HCT116 (cell line): ENCODE data around the gene PCDHGA4. TPM values are rescaled to one million over a fixed set of nuclear protein-coding genes. Genes with fewer than 3 reads are reported as not detected.

Experiments
- ATAC-seq: fragments of 200-7000 bp; cut with Tn5 transposase; 2 replicates; pipeline ENCODE4 v1.9.1; 2020; ENCODE audit warnings: mild to moderate bottlenecking, moderate library complexity
- BruUV-seq: library from RNA; stranded (reverse); fragments of 400-500 nt; replicated peaks from 2 replicates; lab custom pipeline; 2021; lab: Mats Ljungman, UMichigan
- CTCF ChIA-PET: fragments of 300-600 bp; sonication (Branson Sonifier 250); formaldehyde crosslinking; loops from one replicate; lab custom pipeline; 2021; ENCODE audit warnings: antibody characterized with exemption; lab: Charles Lee
- POLR2A ChIA-PET: fragments of 300-600, 350-600 bp; sonication (Branson Sonifier 250); formaldehyde crosslinking; loops from one replicate; lab custom pipeline; 2021; ENCODE audit warnings: antibody characterized with exemption; lab: Charles Lee
- RAD21 ChIA-PET, 2 experiments: fragments of 300-600 bp; sonication (Branson Sonifier 250); formaldehyde crosslinking; loops; one replicate each; lab custom pipeline; 2023; ENCODE audit warnings: low total read pairs in 2 of 2; ENCODE audit not compliant: uncharacterized antibody in 2 of 2, unreplicated experiment in 2 of 2, low non-redundant PET in 1 of 2; lab: Charles Lee
- DNase-seq: peaks from one replicate; pipeline ENCODE4 v3.0.0-alpha.2; 2010; ENCODE audit warnings: low read depth, low spot score
- H2AFZ ChIP-seq: fragments of 200-600 bp; shearing (Covaris generic), sonication (generic); 2 replicates; pipeline ENCODE4 v1.6.1; 2017; ENCODE audit warnings: low read depth, mixed run types, mixed read lengths, antibody characterized with exemption, low read length; ENCODE audit not compliant: poor library complexity, severe bottlenecking
- H3K27ac ChIP-seq: 2 replicates; pipeline ENCODE4 v1.5.1; 2012; ENCODE audit warnings: low read depth, low read length
- H3K27me3 ChIP-seq: fragments of 200-600 bp; sonication (generic); 2 replicates; pipeline ENCODE4 v1.6.1; 2016; ENCODE audit warnings: mixed run types, low read length, mixed read lengths; ENCODE audit not compliant: insufficient read depth
- H3K36me3 ChIP-seq, 2 experiments: fragments of 200-500 bp in 1 of 2; fragments of 200-600 bp in 1 of 2; sonication (Bioruptor generic) in 1 of 2; sonication (generic) in 1 of 2; 2 replicates each; pipeline versions ENCODE4 v1.5.1 to v1.6.1; 2014 to 2016; ENCODE audit warnings: low read length in 2 of 2, inconsistent platforms in 1 of 2, mixed read lengths in 1 of 2, mixed run types in 1 of 2; ENCODE audit not compliant: insufficient read depth in 2 of 2, control insufficient read depth in 1 of 2
- H3K4me1 ChIP-seq, 2 experiments: fragments of 200-600 bp in 1 of 2; sonication (generic) in 1 of 2; 2 replicates each; pipeline versions ENCODE4 v1.5.1 to v1.6.1; 2012 to 2017; ENCODE audit warnings: low read length in 2 of 2, inconsistent platforms in 1 of 2, mild to moderate bottlenecking in 1 of 2, mixed read lengths in 1 of 2, mixed run types in 1 of 2, moderate library complexity in 1 of 2; ENCODE audit not compliant: insufficient read depth in 2 of 2, control insufficient read depth in 1 of 2
- H3K4me2 ChIP-seq: fragments of 200-600 bp; sonication (generic); 2 replicates; pipeline ENCODE4 v1.6.1; 2017; ENCODE audit warnings: mixed run types, low read length, mixed read lengths
- H3K4me3 ChIP-seq, 2 experiments: fragments of 200-600 bp in 1 of 2; sonication (generic) in 1 of 2; replicated peaks in 1 of 2; 2 replicates each; pipeline ENCODE4 v1.5.1; 2011 to 2016; ENCODE audit warnings: low read length in 2 of 2, control low read depth in 1 of 2, low read depth in 1 of 2, mild to moderate bottlenecking in 1 of 2, mixed read lengths in 1 of 2, mixed run types in 1 of 2
- H3K79me2 ChIP-seq: fragments of 200-600 bp; sonication (generic); 2 replicates; pipeline ENCODE4 v1.6.1; 2017; ENCODE audit warnings: mild to moderate bottlenecking, mixed run types, low read length, moderate library complexity, mixed read lengths; ENCODE audit not compliant: insufficient read depth
- H3K9ac ChIP-seq: fragments of 200-600 bp; sonication (generic); 2 replicates; pipeline ENCODE4 v1.6.1; 2016; ENCODE audit warnings: low read length, mixed read lengths
- H3K9me2 ChIP-seq: fragments of 200-600 bp; sonication (generic), shearing (Covaris generic); 2 replicates; pipeline ENCODE4 v1.6.1; 2017; ENCODE audit warnings: mixed run types, mild to moderate bottlenecking, moderate library complexity; ENCODE audit not compliant: insufficient read depth
- H3K9me3 ChIP-seq, 2 experiments: fragments of 200-500 bp in 1 of 2; fragments of 200-600 bp in 1 of 2; sonication (Bioruptor generic) in 1 of 2; sonication (generic) in 1 of 2; 2 replicates each; pipeline ENCODE4 v1.6.1; 2014 to 2017; ENCODE audit warnings: low read length in 2 of 2, mixed read lengths in 2 of 2, inconsistent platforms in 1 of 2, low read depth in 1 of 2, mild to moderate bottlenecking in 1 of 2, mixed run types in 1 of 2, moderate library complexity in 1 of 2; ENCODE audit not compliant: control insufficient read depth in 1 of 2, insufficient read depth in 1 of 2
- H4K20me1 ChIP-seq: fragments of 200-600 bp; sonication (generic), shearing (Covaris generic); 2 replicates; pipeline ENCODE4 v1.6.1; 2017; ENCODE audit warnings: mixed run types, mild to moderate bottlenecking, moderate library complexity; ENCODE audit not compliant: insufficient read depth
- EGR1 ChIP-seq: IDR thresholded peaks from 2 replicates; pipeline ENCODE4 v1.6.1; 2012; ENCODE audit warnings: low read depth
- ELF1 ChIP-seq: IDR thresholded peaks from 2 replicates; pipeline ENCODE4 v1.6.1; 2012; ENCODE audit warnings: low read depth, borderline replicate concordance
- EZH2phosphoT487 ChIP-seq: fragments of 200-600 bp; IDR thresholded peaks from 2 replicates; pipeline ENCODE4 v1.6.1; 2018; ENCODE audit warnings: antibody characterized with exemption, borderline replicate concordance
- JUND ChIP-seq: IDR thresholded peaks from 2 replicates; pipeline ENCODE4 v1.6.1; 2012
- RAD21 ChIP-seq: IDR thresholded peaks from 2 replicates; pipeline ENCODE4 v1.6.1; 2012; ENCODE audit warnings: low read depth, mild to moderate bottlenecking
- ZFX ChIP-seq: fragments of 450-650 bp; IDR thresholded peaks from 2 replicates; pipeline ENCODE4 v1.6.1; 2017
- intact Hi-C: fragments of 100-400 bp; cut with micrococcal nuclease; formaldehyde crosslinking; loops from 2 replicates; pipeline ENCODE4 v1.10.0; 2022
- total RNA-seq: library from RNA; stranded (reverse); gene quantifications from one replicate; pipeline ENCODE4 v1.2.1, GENCODE V29; 2021; ENCODE audit not compliant: unreplicated experiment
- TF ChIP-seq, protein P1 (sequence below): IDR thresholded peaks from 2 replicates; pipeline ENCODE4 v1.6.1; 2012
- TF ChIP-seq, protein P2 (sequence below): IDR thresholded peaks from 2 replicates; pipeline ENCODE4 v1.6.1; 2011; ENCODE audit warnings: mild to moderate bottlenecking, low read length, moderate library complexity; ENCODE audit not compliant: insufficient replicate concordance; ENCODE audit errors: extremely low read depth

Gene PCDHGA4
- total RNA-seq, 1 experiment from 2014 or later = not detected

DNA sequence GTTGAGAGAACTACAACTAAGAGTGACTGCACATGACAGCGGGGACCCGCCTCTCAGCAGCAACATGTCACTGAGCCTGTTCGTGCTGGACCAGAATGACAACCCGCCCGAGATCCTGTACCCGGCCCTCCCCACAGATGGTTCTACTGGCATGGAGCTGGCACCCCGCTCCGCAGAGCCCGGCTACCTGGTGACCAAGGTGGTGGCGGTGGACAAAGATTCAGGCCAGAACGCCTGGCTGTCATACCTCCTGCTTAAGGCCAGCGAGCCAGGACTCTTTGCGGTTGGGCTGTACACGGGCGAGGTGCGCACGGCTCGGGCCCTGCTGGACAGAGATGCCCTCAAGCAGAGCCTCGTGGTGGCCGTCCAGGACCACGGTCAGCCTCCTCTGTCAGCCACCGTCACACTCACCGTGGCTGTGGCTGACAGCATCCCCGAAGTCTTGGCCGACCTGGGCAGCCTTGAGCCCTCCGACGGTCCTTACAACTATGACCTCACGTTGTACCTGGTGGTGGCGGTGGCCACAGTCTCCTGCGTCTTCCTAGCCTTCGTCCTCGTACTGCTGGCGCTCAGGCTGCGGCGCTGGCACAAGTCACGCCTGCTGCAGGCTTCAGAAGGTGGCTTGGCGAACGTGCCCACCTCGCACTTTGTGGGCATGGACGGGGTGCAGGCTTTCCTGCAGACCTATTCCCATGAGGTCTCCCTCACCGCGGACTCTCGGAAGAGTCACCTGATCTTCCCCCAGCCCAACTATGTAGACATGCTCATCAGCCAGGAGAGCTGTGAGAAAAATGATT, 29.8 kb downstream of the PCDHGA4 start:
- no peak overlapping the region for H3K27ac ChIP-seq
- no peaks in the 10 kb centered on the region for H4K20me1 ChIP-seq
- H3K9me3 ChIP-seq = no peaks in the 10 kb centered on the region; a peak in 2 of 4 replicates
- BruUV-seq = no TSS peak
- no peak for DNase-seq
- ChIA-PET POLR2A (no interaction called here), RAD21 (no interaction called here), CTCF (no interaction called here)
- intact Hi-C loops = no loop called here
- H3K9me2 ChIP-seq = no peaks in the 10 kb centered on the region
- H3K4me2 ChIP-seq = no peak overlapping the region
- H3K36me3 ChIP-seq = no peaks in the 10 kb centered on the region
- H3K4me1 ChIP-seq = no peaks in the 10 kb centered on the region
- H3K4me3 ChIP-seq = no peak overlapping the region
- ATAC-seq = no peak
- H3K79me2 ChIP-seq = no peaks in the 10 kb centered on the region
- no peak overlapping the region for H2AFZ ChIP-seq
- TF ChIP-seq JUND (no peak), EGR1 (no peak), EZH2phosphoT487 (no peak), ELF1 (no peak), ZFX (no peak), RAD21 (no peak)
- TF ChIP-seq, protein P1, sequence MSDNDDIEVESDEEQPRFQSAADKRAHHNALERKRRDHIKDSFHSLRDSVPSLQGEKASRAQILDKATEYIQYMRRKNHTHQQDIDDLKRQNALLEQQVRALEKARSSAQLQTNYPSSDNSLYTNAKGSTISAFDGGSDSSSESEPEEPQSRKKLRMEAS = no peak
- TF ChIP-seq, protein P2, sequence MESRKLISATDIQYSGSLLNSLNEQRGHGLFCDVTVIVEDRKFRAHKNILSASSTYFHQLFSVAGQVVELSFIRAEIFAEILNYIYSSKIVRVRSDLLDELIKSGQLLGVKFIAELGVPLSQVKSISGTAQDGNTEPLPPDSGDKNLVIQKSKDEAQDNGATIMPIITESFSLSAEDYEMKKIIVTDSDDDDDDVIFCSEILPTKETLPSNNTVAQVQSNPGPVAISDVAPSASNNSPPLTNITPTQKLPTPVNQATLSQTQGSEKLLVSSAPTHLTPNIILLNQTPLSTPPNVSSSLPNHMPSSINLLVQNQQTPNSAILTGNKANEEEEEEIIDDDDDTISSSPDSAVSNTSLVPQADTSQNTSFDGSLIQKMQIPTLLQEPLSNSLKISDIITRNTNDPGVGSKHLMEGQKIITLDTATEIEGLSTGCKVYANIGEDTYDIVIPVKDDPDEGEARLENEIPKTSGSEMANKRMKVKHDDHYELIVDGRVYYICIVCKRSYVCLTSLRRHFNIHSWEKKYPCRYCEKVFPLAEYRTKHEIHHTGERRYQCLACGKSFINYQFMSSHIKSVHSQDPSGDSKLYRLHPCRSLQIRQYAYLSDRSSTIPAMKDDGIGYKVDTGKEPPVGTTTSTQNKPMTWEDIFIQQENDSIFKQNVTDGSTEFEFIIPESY = no peak
- H3K9ac ChIP-seq = no peak overlapping the region
- no peaks in the 10 kb centered on the region for H3K27me3 ChIP-seq
